ENCODE measurements around the gene USP44.
A peak's percentile ranks its signal among the peaks of the same experiment; 100 is the strongest.
"Not testable (repeated sequence)": the region's sequence is repeated elsewhere in the genome, so short reads cannot be mapped to it uniquely, and the experiment has no call there.

The USP44 gene

DNA sequence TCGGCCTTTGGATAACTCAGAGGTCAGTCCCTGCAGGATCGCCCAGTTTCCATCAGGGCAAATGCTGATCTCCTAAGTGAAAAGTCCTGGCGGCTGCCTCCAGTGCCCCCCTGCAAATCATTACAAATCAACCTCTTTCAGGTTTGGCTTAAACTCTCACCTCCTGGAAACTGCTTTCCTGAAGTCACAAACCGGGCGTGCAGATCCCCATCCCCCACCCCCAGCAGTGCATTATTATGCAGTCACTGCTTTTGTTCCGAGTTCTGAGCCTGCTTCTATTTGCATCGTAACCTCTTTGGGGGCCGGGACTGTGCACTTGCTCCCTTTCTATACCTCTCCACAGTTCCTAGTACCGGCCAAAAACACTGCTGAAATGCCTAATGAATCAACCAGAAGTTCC lies at the start of gene USP44:
TSS of gene USP44 (minus strand) at position 172 of the 400 bp plus-strand sequence. CDS start 17,220 bp downstream, outside the sequence.
- DNase-seq, result no peak

DNA sequence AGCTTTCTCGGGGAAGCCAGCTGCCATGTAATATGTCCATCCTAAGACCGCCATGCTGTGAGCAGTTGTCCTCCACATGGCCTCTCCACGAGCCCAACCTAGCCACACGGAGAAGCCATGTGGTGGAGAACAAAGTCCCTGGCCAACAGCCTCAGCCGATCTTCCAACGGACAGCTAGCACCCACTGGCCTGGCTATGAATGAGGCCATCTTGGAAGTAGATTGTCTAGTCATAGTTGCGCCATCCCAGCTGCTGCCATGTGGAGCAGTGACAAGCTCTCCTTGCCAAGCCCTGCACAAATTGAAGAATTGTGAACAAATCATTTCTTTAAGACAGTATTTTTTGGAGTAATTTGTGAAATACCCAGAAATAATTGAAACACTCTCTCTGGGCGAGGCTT lies 49.3 kb upstream of the USP44 start:
- DNase-seq, result no peak

DNA sequence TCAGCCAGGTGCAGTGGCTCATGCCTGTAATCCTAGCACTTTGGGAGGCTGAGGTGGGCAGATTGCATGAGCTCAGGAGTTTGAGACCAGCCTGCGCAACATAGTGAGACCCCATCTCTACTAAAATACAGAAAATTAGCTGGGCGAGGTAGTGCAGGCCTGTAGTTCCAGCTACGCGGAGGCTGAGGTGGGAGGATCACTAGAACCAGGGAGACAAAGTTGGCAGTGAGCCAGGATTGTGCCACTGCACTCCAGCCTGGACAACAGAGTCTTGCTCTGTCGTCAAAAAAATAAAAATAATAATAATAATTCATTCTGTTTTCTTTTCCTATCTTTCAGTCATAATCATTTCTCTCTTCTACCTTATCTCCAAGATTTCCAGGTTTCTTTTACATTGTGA lies 48.6 kb upstream of the USP44 start:
- no peak for DNase-seq

DNA sequence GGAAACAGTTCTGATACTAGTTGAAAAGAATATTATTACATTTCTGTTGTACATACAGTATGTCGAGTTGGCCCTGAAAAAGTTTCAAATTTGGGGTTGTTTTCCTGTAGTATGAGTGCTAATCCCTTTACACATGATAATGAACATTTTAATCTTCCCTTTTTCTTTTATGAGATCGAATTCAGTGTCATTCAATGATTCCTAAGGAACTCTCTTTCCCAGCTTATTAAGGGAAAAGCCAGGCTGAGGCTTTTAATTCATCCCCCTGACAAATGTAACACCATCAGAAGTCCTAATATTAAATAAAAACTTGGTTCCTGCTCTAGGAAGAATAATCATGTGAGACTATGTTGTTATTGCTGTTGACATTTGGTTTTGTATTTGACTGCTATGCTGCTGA lies 42.9 kb upstream of the USP44 start:
- DNase-seq, result no peak

DNA sequence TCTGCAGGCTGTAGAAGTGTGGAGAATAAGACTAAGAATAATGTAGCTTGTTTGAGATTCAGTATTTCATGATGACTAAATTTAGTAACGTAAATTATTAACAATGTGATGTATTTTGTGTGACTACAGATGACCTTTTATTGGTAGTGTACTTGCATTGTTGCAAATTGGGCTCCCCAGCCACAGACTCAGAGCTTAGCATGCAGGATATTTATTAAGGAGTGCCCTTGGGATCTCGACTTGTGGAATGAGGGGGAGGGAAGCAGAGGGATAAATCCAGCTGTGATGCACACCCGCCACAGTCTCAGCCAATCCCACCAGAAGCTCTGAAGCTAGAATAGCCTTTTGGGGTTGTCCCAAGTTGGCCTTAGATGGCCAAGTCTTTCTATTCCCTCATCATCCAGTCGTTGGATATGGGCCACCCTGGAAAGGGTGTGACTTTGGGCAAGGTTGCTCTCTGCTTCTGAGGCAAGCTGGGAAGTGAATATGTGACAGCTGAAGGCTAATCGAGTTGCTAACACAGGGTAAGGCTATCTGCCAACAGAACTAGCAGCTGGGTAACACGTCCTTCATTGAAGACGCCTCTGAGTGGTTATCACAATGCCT lies 42.1 kb upstream of the USP44 start:
- peak; percentile 35 to 78 for DNase-seq

DNA sequence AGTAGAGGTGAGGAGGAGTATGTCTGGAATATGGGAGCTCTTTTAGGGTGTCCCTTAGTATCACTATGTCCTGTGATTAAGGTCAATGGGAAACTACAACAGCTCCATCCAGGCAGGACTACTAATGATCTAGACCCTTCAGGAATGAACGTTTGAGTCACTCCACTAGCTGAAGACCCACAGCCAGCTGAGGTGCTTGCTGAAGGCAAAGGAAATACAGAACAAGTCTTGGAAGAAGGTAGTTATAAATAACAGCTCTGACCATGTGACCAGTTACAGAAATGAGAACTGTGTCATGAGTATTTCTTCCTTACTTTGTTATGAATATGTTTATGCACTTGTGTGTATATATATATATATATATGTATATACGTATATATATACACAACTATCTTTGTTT lies 40.5 kb upstream of the USP44 start:
- DNase-seq, result no peak

DNA sequence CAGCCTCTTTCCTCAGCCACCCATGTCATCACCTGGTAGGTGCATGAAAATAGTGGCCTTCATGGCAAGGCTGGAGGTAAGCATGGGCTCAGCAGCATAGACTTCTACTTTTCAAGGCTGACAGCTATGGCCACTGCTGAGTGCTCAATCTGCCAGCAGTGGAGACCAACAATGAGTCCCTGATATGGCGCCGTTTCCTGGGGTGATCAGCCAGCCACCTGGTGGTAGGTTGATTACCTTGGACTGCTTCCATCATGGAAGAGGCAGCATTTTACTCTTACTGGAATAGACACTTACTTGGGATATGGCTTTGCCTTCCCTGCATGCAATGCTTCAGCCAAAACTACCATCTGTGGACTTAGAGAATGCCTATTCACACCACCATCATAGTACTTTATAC lies 39.5 kb upstream of the USP44 start:
- DNase-seq, result peak in 1 of 2 experiments; percentile 50

DNA sequence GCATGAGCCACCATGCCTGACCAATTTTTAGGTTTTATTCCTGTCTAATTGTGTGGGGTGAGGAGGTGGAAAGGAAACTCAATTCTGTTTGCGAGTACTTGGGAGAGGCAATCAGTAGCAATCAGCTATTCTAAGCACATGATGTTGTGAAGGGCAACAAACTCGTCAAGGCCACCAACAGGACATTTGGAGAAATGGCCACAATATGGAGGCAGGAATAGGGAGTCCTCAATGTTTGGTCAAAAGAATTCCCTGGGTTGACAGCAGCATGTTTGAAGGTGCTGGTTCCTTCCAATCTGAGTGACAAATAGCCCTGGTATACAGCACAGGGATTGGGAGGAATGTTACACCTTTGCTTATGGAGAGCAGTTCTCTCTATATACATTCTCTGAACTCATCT lies 32.7 kb upstream of the USP44 start:
- DNase-seq, result no peak

DNA sequence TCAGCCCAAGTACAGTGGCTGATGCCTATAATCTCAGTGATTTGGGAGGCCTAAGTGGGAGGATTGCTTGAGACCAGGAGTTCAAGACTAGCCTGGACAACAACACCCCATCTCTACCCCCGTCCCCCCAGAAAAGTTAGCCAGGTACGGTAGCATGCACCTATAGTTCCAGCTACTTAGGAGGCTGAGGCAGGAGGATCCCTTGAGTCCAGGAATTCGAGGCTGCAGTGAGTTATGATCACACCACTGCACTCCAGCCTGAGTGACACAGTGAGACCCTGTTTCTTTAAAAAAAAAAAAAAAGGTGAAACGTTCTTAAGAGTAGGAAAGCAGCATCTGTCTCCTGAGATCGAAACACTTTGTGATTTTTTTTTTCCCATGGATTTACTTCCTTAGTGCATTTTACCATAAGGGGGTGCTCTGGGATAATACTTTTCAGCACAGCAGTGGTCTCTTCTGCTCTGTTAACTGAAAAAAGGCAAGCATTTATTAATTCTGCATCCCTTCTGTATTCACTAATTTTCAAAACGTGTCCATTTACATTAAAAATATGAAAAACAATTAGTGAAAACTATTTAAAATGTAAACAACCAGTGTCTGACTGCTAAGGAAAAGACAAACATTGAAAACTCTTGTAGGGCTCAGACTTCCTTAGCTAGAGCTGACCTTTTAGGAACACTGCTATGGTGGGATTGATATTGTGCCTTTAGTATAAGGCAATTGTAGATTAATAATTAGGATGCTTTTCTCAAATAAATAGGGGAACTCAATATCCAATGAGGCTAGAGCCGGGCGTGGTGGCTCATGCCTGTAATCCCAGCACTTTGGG lies 31.2 kb upstream of the USP44 start:
- DNase-seq, result peak; percentile 12 to 62

DNA sequence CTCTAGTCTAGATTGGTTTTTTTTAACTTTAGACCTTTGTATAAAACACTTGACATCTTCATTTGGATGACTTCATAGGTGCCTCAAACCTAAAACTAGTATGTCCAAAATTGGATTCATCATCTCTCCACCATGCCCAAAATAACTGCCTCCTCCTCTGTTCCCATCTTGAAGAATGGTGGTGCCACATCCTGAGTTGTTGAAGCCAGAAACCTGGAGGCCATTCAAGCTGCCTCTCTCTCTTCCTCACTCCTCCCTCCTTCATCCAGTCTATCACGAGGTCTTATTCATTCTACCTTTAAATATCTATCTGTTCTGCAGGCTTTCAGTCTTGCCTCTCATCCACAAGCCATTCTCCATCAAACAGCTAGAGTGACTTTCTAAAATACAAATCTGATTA lies 26.5 kb upstream of the USP44 start:
- no peak for DNase-seq

DNA sequence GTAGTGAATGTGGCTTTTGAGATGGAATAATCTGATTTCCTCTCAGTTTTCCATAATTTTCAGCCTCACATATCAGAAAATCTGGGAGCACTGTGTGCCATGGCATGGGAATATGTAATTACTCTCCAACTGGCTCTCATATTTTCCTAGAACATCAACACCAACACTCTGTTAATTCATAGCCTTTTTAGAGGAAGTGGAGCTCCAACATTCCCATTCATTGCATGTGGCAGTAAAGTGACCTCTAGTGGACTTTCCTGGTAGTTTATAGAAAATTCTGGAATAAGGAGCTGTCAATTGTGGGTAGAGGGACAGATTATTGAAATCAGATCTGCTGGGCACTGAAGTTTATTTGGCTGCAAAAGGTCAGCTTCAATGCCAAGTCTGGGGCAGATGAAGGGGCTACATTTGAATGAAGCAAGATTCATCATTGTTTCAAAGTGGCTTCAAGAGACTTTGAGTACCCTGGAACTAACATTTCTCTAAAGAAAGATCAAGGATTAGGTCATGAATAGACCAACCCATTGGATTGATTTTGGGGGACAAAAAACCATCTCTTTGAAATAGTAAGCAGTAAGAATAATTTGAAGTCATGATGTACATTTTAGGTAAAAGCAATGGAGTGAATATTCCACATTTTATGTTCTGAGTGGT lies 23.6 kb upstream of the USP44 start:
- DNase-seq, result peak; percentile 55 to 58

DNA sequence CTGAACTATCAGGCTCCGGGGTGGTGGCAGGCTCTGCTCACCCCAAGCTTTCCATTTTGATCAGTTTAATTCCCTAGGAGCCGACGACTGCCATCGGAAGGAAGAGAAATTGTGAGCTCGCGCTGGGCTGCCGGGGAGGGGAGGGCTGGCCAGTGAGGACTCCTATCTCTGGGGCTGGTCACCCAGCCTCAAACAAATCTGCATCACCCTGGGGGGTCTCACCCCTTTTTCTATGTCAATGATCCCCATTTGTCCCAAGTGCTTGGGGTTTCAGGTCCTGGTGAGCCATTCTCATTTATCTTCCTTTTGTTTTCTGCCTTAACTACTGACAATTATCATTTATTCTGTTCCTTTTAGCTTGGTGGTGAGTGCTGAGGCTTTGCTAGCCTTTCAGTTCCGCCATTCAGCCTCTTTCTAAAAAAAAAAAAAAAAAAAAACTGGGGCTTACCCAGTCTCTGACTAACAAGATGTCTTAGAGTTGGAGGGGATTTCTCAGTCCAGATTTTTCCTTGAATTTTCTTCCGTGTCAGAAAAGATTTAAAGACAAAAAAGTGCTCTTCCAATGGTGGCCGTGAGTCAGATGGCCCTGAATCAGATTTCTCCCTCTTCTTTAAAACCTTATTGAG lies 22.8 kb upstream of the USP44 start:
- DNase-seq, result no peak

DNA sequence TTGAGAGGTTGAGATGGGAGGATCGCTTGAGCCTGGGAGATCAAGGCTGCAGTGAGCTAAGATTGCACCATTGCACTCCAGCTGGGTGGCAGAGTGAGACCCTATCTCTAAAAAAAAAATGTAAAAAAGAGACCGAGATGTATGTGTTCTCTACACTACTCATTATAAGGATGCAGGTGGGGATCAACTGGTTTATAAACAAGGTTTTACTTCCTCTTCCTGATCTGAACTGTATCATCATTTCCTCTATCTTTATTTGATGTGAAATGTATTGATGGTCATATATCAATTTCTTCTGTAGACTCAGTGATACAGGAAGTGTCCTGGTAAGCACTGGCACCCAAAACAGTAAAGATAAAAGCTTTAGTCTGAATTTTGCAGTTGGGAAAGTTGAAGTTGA lies 20.1 kb upstream of the USP44 start:
- no peak for DNase-seq

DNA sequence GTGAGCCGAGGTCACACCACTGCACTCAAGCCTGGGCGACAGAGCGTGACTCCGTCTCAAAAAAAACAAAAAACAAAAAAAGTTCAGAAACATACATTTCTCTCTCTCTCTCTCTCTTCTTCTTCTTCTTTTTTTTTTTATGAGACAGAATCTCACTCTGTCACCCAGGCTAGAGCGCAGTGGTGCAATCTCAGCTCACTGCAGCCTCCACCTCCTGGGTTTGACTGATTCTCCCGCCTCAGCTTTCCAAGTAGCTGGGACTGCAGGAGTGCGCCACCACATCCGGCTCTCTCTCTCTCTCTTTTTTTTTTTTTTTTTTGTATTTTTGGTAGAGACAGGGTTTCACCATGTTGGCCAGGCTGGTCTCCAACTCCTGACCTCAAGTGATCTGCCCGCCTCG lies 16.8 kb upstream of the USP44 start:
- not testable (repeated sequence) for DNase-seq

DNA sequence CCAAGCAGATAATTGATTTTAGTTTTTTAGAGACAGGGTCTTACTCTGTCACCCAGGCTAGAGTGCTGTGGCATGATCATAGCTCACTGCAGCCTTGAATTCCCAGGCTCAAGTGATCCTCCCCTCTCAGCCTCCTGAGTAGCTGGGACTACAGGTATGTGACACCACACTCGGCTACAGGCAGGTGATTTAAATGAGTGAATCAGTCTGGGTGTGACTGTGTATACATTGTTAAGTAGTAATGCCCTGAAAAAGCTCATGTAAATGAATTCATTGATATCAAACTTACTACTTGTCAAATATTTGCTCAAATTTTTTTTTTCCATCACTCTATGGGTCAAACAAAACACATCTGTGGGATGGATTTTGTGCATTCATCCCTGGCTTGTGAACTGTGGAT lies 6.3 kb upstream of the USP44 start:
- DNase-seq, result no peak

DNA sequence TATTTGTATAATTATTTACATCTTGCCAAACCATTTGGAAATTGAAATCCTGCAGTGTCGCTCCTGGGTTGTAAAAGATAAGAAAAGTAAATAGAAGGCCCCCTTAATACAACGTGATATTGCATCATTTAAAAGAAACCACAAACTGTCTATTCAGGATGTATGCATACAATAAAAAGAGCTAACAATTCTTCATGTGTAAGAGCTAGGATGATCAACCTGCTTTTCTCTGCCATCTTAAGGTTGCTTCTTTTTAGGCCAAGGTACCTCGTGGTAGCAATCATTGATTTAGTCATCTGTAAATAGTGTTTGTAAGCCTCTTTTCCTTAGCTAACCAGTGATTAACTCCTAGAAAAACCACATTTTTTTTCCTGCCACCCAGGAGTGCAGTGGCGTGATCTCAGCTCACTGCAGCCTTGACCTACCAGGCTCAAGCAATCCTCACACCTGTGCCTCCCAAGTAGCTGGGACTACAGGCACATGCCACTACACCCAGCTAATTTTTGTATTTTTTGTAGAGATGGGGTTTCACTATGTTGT lies 3.3 kb upstream of the USP44 start:
- DNase-seq, result no peak

DNA sequence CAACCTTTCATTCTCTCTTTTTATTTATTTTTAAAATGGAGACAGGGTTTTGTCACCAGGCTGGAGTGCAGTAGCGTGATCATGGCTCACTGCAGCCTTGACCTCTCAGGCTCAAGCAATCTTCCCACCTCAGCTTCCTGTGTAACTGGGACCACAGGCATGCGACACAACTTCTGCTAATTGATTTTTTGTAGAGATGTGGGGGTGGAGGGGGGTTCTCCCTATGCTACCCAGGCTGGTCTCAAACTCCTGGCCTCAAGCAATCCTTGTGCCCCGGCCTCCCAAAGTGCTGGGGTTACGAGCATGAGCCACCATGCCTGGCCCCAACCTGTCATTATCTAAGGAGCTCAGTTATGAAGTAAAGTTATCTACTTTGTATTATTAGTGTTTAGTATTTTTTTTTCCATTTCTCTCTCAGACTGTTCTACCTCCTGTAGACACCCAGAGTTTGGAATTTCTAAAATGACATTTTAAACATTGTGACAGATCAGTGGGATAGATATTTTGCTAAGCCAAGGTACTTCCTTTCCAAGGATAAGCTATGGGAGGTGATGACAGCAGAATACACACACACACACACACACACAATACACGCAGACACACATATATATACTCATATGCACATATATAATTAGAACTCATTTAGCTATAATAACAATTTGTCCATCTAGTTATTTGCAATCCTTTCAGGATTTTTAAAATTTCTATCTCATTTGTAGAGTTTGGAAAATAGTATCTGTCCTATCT lies 2.1 kb upstream of the USP44 start:
- DNase-seq, result no peak

DNA sequence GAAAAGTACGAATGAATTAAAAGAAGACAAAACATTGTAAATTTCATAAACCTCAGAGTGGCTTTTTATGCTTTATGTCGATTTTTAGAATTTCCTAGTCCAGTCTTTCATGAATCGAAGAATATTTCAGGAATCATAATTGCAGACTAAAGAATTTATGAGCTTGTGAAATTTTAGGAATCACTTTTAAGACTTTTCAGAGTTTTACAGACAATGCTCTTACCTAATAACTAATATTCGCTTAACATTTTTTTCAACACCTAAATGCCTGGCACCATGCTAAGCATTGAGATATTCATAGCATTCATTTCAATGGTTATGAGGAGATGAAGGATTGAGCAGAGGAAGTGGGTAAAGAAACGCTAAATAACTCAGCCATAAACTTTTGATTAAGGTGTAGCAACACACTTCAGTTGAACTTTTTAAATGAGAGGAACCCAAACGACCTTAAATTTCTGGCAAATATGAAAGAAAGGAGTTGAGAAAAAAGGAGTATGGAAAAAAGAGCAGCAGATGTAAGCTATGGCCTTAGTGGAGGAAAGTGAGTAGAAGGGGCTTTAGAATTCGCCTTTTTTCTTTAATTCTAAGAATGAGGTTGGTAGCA lies 739 bp upstream of the USP44 start:
- no peak for DNase-seq

DNA sequence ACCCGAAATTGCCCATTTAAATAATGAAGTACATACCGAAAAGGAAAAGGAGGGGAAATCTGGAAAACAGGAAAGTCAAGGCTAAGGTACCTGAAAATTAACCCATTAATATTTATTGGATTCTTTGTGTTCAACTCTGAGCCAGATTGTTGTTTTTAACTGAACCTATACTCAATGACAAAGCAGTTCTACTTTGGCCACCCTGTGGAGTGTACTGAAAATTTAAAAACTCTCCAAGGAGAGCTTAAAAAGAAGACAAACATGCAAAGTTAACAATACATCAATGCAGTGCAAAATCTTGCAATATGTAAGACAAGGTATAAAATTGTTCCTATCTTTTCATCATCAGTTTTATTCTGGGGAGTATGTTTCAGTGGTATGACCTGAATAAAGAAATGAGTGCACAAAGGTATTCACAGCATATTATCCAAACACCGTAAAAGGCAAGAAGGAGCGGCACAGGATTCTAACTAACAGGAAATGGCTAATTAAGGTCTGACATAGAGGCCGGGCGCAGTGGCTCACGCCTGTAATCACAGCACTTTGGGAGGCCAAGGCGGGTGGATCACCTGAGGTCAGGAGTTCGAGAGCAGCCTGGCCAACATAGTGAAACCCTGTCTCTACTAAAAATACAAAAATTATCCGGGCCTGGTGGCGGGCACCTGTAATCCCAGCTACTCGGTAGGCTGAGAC lies 1.7 kb downstream of the USP44 start:
- no peak for DNase-seq

DNA sequence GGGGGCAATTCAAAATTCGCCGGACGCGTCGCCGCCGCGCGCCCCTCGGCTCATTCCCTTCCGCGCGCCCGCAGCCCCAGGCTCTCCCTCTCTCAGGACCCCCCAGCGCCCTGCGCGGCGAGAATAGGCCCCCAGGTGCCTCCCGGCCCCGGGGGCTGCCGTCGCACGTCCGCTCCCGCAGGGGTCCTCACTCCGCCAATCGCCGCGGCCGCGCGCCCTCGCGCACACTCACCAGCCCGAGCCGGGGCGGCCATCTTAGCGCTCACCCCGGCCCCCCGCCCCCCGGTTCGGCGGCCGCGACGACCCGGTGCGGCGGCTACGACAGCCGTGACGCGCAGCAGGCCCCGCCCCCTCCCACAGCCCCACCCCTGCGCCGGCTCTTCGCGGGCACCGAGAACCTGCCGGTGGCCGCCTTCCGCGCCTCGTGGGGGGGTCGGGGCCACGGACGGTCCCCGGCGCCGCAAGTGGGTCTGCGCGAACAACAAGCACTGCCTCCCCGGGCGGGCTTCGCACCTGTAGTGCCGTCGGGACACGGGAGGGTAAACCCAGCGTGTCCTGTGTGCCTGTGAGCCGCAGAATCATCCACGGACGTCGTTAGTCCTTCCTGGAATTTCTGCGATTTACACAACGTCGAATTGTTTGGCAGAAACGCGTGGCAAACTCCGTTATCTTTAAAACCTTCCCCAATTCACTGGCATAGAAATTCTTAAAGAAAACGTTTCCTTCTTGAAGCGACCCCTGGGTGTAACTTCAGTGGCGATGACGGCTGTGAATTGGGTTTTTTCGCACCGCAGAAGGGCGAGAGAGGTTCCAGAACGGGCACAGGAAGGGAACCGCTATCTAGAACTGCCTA lies 2.5 kb downstream of the USP44 start:
- peak in 1 of 2 experiments; percentile 55 for DNase-seq
